GM23338 (cell line): Measurements from ENCODE around the gene BRAF. TPM values are rescaled to one million over a fixed set of nuclear protein-coding genes. Genes with fewer than 3 reads are reported as not detected.

Experiments
- ATAC-seq: fragments of 200-7000 bp; cut with Tn5 transposase; 3 replicates; pipeline ENCODE4 v1.9.1; 2020
- DNase-seq: peaks from one replicate; pipeline ENCODE4 v3.0.0-alpha.2; 2015; ENCODE audit warnings: low spot score
- H2AFZ ChIP-seq: fragments of 200-600 bp; sonication (generic); 2 replicates; pipeline ENCODE4 v1.8.0; 2016; ENCODE audit warnings: antibody characterized with exemption, mild to moderate bottlenecking, moderate library complexity
- H3F3A ChIP-seq: fragments of 200-600 bp; sonication (generic); replicated peaks from 2 replicates; pipeline ENCODE4 v1.8.0; 2017; ENCODE audit warnings: antibody characterized with exemption, mixed run types, low read depth
- H3K27ac ChIP-seq: fragments of 200-600 bp; sonication (generic); 2 replicates; pipeline ENCODE4 v1.6.1; 2016; ENCODE audit warnings: low read depth
- H3K27me3 ChIP-seq: fragments of 200-600 bp; sonication (generic); 2 replicates; pipeline ENCODE4 v1.8.0; 2016; ENCODE audit warnings: mild to moderate bottlenecking, mixed run types, moderate library complexity; ENCODE audit not compliant: insufficient read depth
- H3K36me3 ChIP-seq: fragments of 200-600 bp; sonication (generic); 2 replicates; pipeline ENCODE4 v1.8.0; 2016; ENCODE audit warnings: mild to moderate bottlenecking; ENCODE audit not compliant: insufficient read depth
- H3K4me1 ChIP-seq: fragments of 200-600 bp; sonication (generic); 2 replicates; pipeline ENCODE4 v1.8.0; 2016; ENCODE audit warnings: mild to moderate bottlenecking, moderate library complexity; ENCODE audit not compliant: insufficient read depth
- H3K4me2 ChIP-seq: fragments of 200-600 bp; sonication (generic); 2 replicates; pipeline ENCODE4 v1.7.1; 2017; ENCODE audit warnings: mixed run types
- H3K4me3 ChIP-seq: fragments of 200-600 bp; sonication (generic); 2 replicates; pipeline ENCODE4 v1.6.1; 2016; ENCODE audit warnings: mixed run types
- H3K79me2 ChIP-seq: fragments of 200-600 bp; sonication (generic); replicated peaks from 2 replicates; pipeline ENCODE4 v1.8.0; 2017; ENCODE audit warnings: mild to moderate bottlenecking; ENCODE audit not compliant: insufficient read depth
- H3K9me2 ChIP-seq: fragments of 200-600 bp; sonication (generic); 2 replicates; pipeline ENCODE4 v1.8.0; 2017; ENCODE audit not compliant: insufficient read depth
- H4K20me1 ChIP-seq: fragments of 200-600 bp; sonication (generic); replicated peaks from 2 replicates; pipeline ENCODE4 v1.8.0; 2017; ENCODE audit warnings: mild to moderate bottlenecking; ENCODE audit not compliant: insufficient read depth
- H3K27ac Mint-ChIP-seq: 2 replicates; pipeline ENCODE4 v1.8.0; 2020; ENCODE audit warnings: inconsistent platforms, mild to moderate bottlenecking, moderate library complexity, mixed read lengths
- H3K27me3 Mint-ChIP-seq: 3 replicates; pipeline ENCODE4 v1.8.0; 2022; ENCODE audit warnings: low read depth, mild to moderate bottlenecking, moderate library complexity, mixed read lengths, inconsistent platforms; ENCODE audit not compliant: insufficient read depth, poor library complexity
- H3K36me3 Mint-ChIP-seq: 3 replicates; pipeline ENCODE4 v1.8.0; 2021; ENCODE audit warnings: low read depth, mild to moderate bottlenecking, inconsistent platforms, moderate library complexity, mixed read lengths
- H3K4me1 Mint-ChIP-seq: 3 replicates; pipeline ENCODE4 v1.8.0; 2020; ENCODE audit warnings: mild to moderate bottlenecking, inconsistent platforms, mixed read lengths
- H3K4me3 Mint-ChIP-seq: 3 replicates; pipeline ENCODE4 v1.8.0; 2021; ENCODE audit warnings: moderate library complexity, mild to moderate bottlenecking, inconsistent platforms, mixed read lengths
- H3K9me3 Mint-ChIP-seq: 3 replicates; pipeline ENCODE4 v1.8.0; 2020; ENCODE audit warnings: moderate library complexity, mild to moderate bottlenecking, inconsistent platforms, mixed read lengths
- CREB1 ChIP-seq: fragments of 250-450 bp; sonication (Bioruptor Pico); IDR thresholded peaks from 2 replicates; pipeline ENCODE4 v1.5.0; 2020; ENCODE audit warnings: low read depth, mild to moderate bottlenecking, moderate library complexity
- STAT1 ChIP-seq: IDR thresholded peaks from one replicate; pipeline ENCODE4 v1.6.1; 2016; ENCODE audit warnings: antibody characterized with exemption; ENCODE audit not compliant: unreplicated experiment
- ZNF462 ChIP-seq: fragments of 250-450 bp; sonication (Bioruptor Pico); IDR thresholded peaks from 2 replicates; pipeline ENCODE4 v1.5.0; 2020; ENCODE audit warnings: mild to moderate bottlenecking, moderate library complexity
- polyA plus RNA-seq: library from polyadenylated mRNA; unstranded; fragments of >200 nt; fragmentation: Nextera tagmentation; extraction: Ambion mirVana; gene quantifications from 2 replicates; pipeline ENCODE4 v1.2.1, GENCODE V29; 2016
- total RNA-seq: library from RNA; depleted of rRNA; stranded (reverse); fragments of >200 nt; shearing (Covaris generic); gene quantifications from 2 replicates; pipeline ENCODE4 v1.2.3, GENCODE V29; 2014

BRAF gene
- total and polyA plus RNA-seq, 2 experiments from 2014 or later, result 14.6 to 36.8 TPM

GRCh38 chr7:140738280-140738679 lies 186.4 kb downstream of the BRAF start:
- no peak for TF ChIP-seq ZNF462 (CRISPR knock-in tag)

GRCh38 chr7:140734729-140735128 lies 190.0 kb downstream of the BRAF start:
- Histone ChIP-seq H3K79me2 (no peaks in the 10 kb centered on the region), H2AFZ (no peak overlapping the region), H3K4me1 (no peaks in the 10 kb centered on the region), H3K4me3 (no peak overlapping the region), H3F3A (no peaks in the 10 kb centered on the region), H3K27me3 (no peaks in the 10 kb centered on the region), H3K27ac (no peak overlapping the region), H3K9me2 (no peaks in the 10 kb centered on the region), H3K36me3 (no peaks in the 10 kb centered on the region), H4K20me1 (no peaks in the 10 kb centered on the region), H3K4me2 (no peak overlapping the region)
- H3K9me3 Mint-ChIP-seq, result no peaks in the 10 kb centered on the region
- H3K36me3 Mint-ChIP-seq, result peaks cover 13% of the 10 kb centered on the region; the same call in 2 of the 3 replicates
- no peak for ATAC-seq
- no peak overlapping the region for H3K4me3 Mint-ChIP-seq
- peaks cover 6% of the 10 kb centered on the region; the same call in 2 of the 3 replicates for H3K4me1 Mint-ChIP-seq
- no peaks in the 10 kb centered on the region for H3K27me3 Mint-ChIP-seq
- no peak for DNase-seq
- no peak overlapping the region for H3K27ac Mint-ChIP-seq
- TF ChIP-seq ZNF462 (CRISPR knock-in tag) (no peak), STAT1 (no peak), CREB1 (no peak)

More at GRCh38 chr7:140738280-140738679, 186.4 kb downstream of the BRAF start:
- Histone ChIP-seq H3K4me3 (no peak overlapping the region), H3K27me3 (no peaks in the 10 kb centered on the region), H3K4me2 (no peak overlapping the region), H2AFZ (no peak overlapping the region), H3K27ac (no peak overlapping the region), H3K36me3 (no peaks in the 10 kb centered on the region), H4K20me1 (no peaks in the 10 kb centered on the region), H3F3A (no peaks in the 10 kb centered on the region), H3K79me2 (no peaks in the 10 kb centered on the region), H3K9me2 (no peaks in the 10 kb centered on the region), H3K4me1 (peaks cover 9% of the 10 kb centered on the region; the same call in 1 of the 2 replicates)
- no peak overlapping the region for H3K27ac Mint-ChIP-seq
- no peak overlapping the region for H3K4me3 Mint-ChIP-seq
- no peaks in the 10 kb centered on the region for H3K9me3 Mint-ChIP-seq
- peaks cover 7% of the 10 kb centered on the region; the same call in 1 of the 3 replicates for H3K4me1 Mint-ChIP-seq
- no peak for ATAC-seq
- no peaks in the 10 kb centered on the region for H3K27me3 Mint-ChIP-seq
- peaks cover 16% of the 10 kb centered on the region; the same call in 2 of the 3 replicates for H3K36me3 Mint-ChIP-seq
- no peak for DNase-seq
